HUES64 (cell line): ENCODE results near the gene PPFIBP1.

Experiments used
- H3K27ac ChIP-seq: 2 replicates; pipeline ENCODE4 v1.7.0; 2013; ENCODE audit warnings: low read depth, low read length, inconsistent platforms
- H3K27me3 ChIP-seq: 2 replicates; pipeline ENCODE4 v1.6.1; 2013; ENCODE audit warnings: mild to moderate bottlenecking, low read length; ENCODE audit not compliant: insufficient read depth
- H3K36me3 ChIP-seq: 2 replicates; pipeline ENCODE4 v1.6.1; 2013; ENCODE audit warnings: mild to moderate bottlenecking, low read length; ENCODE audit not compliant: insufficient read depth
- H3K4me1 ChIP-seq: 2 replicates; pipeline ENCODE4 v1.6.1; 2013; ENCODE audit warnings: mild to moderate bottlenecking, low read length, moderate library complexity; ENCODE audit not compliant: insufficient read depth
- H3K4me3 ChIP-seq: 2 replicates; pipeline ENCODE4 v1.5.1; 2013; ENCODE audit warnings: mild to moderate bottlenecking, low read length, moderate library complexity
- H3K9ac ChIP-seq: 2 replicates; pipeline ENCODE4 v1.6.1; 2013; ENCODE audit warnings: mild to moderate bottlenecking, low read depth, low read length
- H3K9me3 ChIP-seq: 2 replicates; pipeline ENCODE4 v1.6.1; 2013; ENCODE audit warnings: low read depth, low read length; ENCODE audit not compliant: insufficient read depth
- WGBS: fragments of 150-250, 120-280 bp; methylation state at CpG from one replicate; pipeline ENCODE4 v1.1.7; 2013; ENCODE audit warnings: missing lambda C conversion rate; 5-methylcytosine and 5-hydroxymethylcytosine counted together

The PPFIBP1 gene

DNA sequence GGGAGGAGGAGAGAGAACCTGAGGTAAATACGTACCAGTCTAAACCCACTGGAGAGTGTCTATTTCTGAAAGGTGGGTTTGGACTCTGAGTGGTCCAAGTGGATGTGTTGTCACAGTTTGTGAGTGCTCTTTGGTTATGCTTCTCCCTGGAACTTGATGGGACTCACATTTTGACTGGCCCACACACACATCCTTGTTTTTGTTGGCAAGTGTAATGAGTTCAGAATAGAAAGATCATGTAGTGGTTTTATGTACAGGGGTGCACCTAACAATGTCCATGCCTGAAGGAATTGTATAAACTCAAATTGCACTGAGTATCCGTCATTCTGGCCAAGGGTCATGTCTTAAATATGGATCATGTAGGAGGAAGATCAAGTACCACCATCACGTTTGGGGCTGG is 4.8 kb downstream of the PPFIBP1 start:
- H3K4me3 ChIP-seq = no peak overlapping the region
- peaks cover 19% of the 10 kb centered on the region for H3K4me1 ChIP-seq
- H3K9me3 ChIP-seq = no peaks in the 10 kb centered on the region
- H3K9ac ChIP-seq = no peak overlapping the region
- H3K27me3 ChIP-seq = peaks cover 8% of the 10 kb centered on the region
- 95% methylated on average over 3 of the region's 3 CpGs for WGBS
- H3K27ac ChIP-seq = no peak overlapping the region
- no peaks in the 10 kb centered on the region for H3K36me3 ChIP-seq

DNA sequence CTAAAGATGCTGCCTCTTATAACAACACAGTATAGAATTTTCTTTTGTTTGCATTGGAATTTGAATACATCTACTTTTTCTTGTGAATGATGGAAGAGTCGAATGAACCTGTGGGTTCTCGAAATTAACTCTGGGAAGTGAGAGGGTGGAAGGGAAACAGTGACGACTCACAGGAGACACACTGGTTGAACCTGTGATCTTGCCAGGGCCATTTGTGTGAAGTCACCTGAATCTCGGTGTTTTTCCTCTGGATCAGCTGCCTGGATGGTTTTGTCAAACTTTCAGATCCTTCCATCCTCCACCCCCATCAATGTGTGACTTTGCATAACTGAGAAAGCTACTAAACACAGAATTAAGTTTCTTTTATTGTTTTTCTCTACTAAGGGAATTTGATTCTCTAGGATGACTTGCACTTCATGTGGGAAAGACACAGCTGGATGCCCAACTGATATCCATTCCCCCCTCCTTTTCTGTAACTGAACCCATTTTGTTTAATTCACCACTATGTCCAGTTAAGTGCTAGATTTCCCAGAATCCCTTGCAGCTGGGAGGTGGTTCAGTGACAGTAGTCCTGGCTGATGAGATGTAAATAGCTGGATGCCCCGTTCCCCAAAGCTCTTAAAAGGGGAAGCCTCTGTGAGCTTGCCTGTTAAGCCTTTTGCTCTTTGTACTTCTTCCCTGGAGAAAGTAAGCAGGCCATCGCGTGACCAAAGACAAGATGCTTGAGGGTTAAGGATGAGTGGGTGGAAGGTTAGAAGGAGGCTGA is 6.3 kb downstream of the PPFIBP1 start:
- no peaks in the 10 kb centered on the region for H3K36me3 ChIP-seq
- H3K9me3 ChIP-seq = no peaks in the 10 kb centered on the region
- H3K27ac ChIP-seq = no peak overlapping the region
- WGBS = 79% methylated on average over 7 of the region's 7 CpGs
- H3K9ac ChIP-seq = no peak overlapping the region
- H3K27me3 ChIP-seq = peaks cover 8% of the 10 kb centered on the region
- H3K4me1 ChIP-seq = peaks cover 14% of the 10 kb centered on the region
- H3K4me3 ChIP-seq = no peak overlapping the region

DNA sequence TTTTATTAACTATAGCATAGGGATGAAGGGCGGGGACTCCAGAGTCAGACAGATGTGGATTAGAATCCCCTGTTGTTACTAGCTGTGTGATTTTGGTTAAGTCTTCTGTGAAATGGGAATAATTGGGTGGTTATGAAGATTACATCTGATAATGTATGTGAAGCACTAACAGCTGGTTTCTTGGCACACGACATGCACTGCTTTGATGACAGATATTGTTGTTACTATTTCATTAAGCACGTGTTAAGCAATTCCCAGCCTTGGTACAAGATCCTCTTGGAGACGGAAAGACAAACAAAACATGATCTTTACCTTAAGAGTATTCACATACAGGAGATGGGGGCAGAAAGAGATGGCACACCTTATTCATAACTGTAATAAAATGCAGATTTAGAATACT is 7.9 kb downstream of the PPFIBP1 start:
- Histone ChIP-seq H3K9me3 (no peaks in the 10 kb centered on the region), H3K9ac (no peak overlapping the region), H3K36me3 (no peaks in the 10 kb centered on the region), H3K27ac (no peak overlapping the region), H3K4me3 (no peak overlapping the region), H3K27me3 (no peaks in the 10 kb centered on the region), H3K4me1 (peaks cover 8% of the 10 kb centered on the region; the same call in 1 of the 2 replicates)
- WGBS = 97% methylated on average over 4 of the region's 4 CpGs

GRCh38 chr12:27534060-27534764 is 10.2 kb downstream of the PPFIBP1 start:
- Histone ChIP-seq H3K4me1 (peaks cover 8% of the 10 kb centered on the region; the same call in 1 of the 2 replicates), H3K9me3 (no peaks in the 10 kb centered on the region), H3K27me3 (no peaks in the 10 kb centered on the region), H3K36me3 (no peaks in the 10 kb centered on the region), H3K9ac (no peak overlapping the region), H3K27ac (no peak overlapping the region), H3K4me3 (no peak overlapping the region)
- WGBS = 91% methylated on average over 6 of the region's 6 CpGs

GRCh38 chr12:27534765-27535161 is 10.8 kb downstream of the PPFIBP1 start:
- H3K9me3 ChIP-seq = no peaks in the 10 kb centered on the region
- H3K36me3 ChIP-seq = no peaks in the 10 kb centered on the region
- WGBS = 91% methylated on average over 1 of the region's 1 CpG
- H3K27me3 ChIP-seq = no peaks in the 10 kb centered on the region
- H3K27ac ChIP-seq = no peak overlapping the region
- no peak overlapping the region for H3K4me3 ChIP-seq
- peaks cover 8% of the 10 kb centered on the region; the same call in 1 of the 2 replicates for H3K4me1 ChIP-seq
- no peak overlapping the region for H3K9ac ChIP-seq

- H3K27ac ChIP-seq = no peak overlapping the region
- no peaks in the 10 kb centered on the region for H3K36me3 ChIP-seq
- WGBS = 92% methylated on average over 6 of the region's 6 CpGs
- no peaks in the 10 kb centered on the region for H3K27me3 ChIP-seq
- H3K9me3 ChIP-seq = no peaks in the 10 kb centered on the region
- H3K4me1 ChIP-seq = peaks cover 5% of the 10 kb centered on the region; the same call in 1 of the 2 replicates
- no peak overlapping the region for H3K4me3 ChIP-seq
- no peak overlapping the region for H3K9ac ChIP-seq
Measured at GRCh38 chr12:27535318-27535717, 11.3 kb downstream of the PPFIBP1 start.

- H3K27me3 ChIP-seq = no peaks in the 10 kb centered on the region
- no peak overlapping the region for H3K9ac ChIP-seq
- WGBS = 93% methylated on average over 8 of the region's 8 CpGs
- no peaks in the 10 kb centered on the region for H3K9me3 ChIP-seq
- no peak overlapping the region for H3K27ac ChIP-seq
- H3K4me3 ChIP-seq = no peak overlapping the region
- no peaks in the 10 kb centered on the region for H3K36me3 ChIP-seq
- H3K4me1 ChIP-seq = peaks cover 3% of the 10 kb centered on the region; the same call in 1 of the 2 replicates
Measured at GRCh38 chr12:27537855-27538675, 14.1 kb downstream of the PPFIBP1 start.

- Histone ChIP-seq H3K9me3 (no peaks in the 10 kb centered on the region), H3K4me3 (no peak overlapping the region), H3K4me1 (peaks cover 3% of the 10 kb centered on the region; the same call in 1 of the 2 replicates), H3K27ac (no peak overlapping the region), H3K27me3 (no peaks in the 10 kb centered on the region), H3K9ac (no peak overlapping the region), H3K36me3 (no peaks in the 10 kb centered on the region)
- WGBS = 91% methylated on average over 4 of the region's 4 CpGs
Measured at GRCh38 chr12:27539191-27539631, 15.2 kb downstream of the PPFIBP1 start.

DNA sequence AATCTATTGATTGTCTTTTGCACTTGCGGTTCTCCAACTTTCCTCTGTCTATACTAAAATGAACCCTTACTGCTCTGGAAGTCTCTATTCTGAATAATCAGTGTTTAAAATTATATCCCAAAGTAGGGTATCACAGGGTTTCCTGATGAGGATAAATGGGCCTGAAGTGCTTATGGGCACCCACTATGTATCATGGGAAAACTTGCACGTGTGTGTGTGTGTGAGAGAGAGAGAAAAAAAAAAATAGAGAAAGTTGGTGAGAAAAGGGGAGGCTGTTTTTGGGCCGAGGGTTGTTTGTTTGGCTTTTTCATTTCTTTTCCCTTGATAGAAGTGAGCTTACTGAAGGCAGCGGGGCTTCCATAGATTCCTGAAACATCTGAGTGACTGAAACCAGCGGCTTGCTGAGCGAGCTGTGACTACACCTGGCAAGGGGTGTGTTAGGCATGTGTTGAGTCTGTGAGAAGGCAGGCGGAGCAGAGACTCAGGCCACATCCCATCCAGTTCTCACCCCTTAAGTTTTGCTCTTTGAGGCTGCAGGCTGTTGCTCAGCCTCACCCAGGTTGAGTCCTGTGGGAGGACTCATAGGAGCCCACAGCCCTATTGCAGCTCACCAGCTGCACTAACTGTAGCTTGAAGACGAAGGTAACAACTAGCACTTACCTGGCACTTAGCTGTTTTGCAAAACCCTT is 17.2 kb downstream of the PPFIBP1 start:
- Histone ChIP-seq H3K4me3 (no peak overlapping the region), H3K4me1 (peaks cover 3% of the 10 kb centered on the region; the same call in 1 of the 2 replicates), H3K9ac (no peak overlapping the region), H3K27me3 (no peaks in the 10 kb centered on the region), H3K27ac (no peak overlapping the region), H3K36me3 (no peaks in the 10 kb centered on the region), H3K9me3 (no peaks in the 10 kb centered on the region)
- 73% methylated on average over 7 of the region's 8 CpGs for WGBS

DNA sequence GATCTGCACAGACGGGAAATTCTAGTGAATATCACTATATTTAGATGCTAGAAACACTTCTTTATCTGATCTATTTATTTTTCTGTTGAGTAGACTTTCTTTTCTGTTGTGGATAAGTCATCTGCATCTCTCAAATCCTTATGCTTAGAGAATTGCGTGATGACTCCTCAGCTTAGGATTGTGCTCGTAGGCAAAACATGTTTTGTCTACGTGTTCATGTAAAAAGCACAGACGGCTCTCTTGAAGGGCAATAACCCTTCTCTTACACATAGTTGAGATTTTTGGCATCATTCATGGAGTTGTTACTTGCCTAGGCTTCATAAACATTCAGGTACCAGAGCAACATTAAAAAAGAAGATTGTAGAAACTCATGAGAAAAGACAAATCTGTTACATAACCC is 18.6 kb downstream of the PPFIBP1 start:
- WGBS = 88% methylated on average over 4 of the region's 5 CpGs
- no peak overlapping the region for H3K27ac ChIP-seq

More for the DNA sequence above, 18.6 kb downstream of the PPFIBP1 start:
- Histone ChIP-seq H3K4me1 (peaks cover 3% of the 10 kb centered on the region; the same call in 1 of the 2 replicates), H3K4me3 (no peak overlapping the region), H3K9me3 (no peaks in the 10 kb centered on the region), H3K27me3 (no peaks in the 10 kb centered on the region), H3K36me3 (no peaks in the 10 kb centered on the region), H3K9ac (no peak overlapping the region)
